Fibroblast of villous mesenchyme (primary cell): ENCODE data around the gene FYCO1. TPM values are rescaled to one million over a fixed set of nuclear protein-coding genes. Genes with fewer than 3 reads are reported as not detected.

Experiments
- DNase-seq: peaks from one replicate; pipeline ENCODE4 v3.0.0-alpha.2; 2010; ENCODE audit warnings: low read depth
- H3K4me3 ChIP-seq: 2 replicates; pipeline ENCODE4 v1.5.1; 2011; ENCODE audit warnings: low read depth, mild to moderate bottlenecking, low read length
- CTCF ChIP-seq: IDR thresholded peaks from 2 replicates; pipeline ENCODE4 v1.5.1; 2012; ENCODE audit warnings: low read depth, mild to moderate bottlenecking, low read length; ENCODE audit not compliant: insufficient read depth
- total RNA-seq: library from RNA; depleted of rRNA; stranded (reverse); fragments of >200 nt; gene quantifications from 2 replicates; pipeline ENCODE4 v1.2.3, GENCODE V29; 2012

The FYCO1 gene
- total RNA-seq, 1 donor: 23.7 TPM

DNA sequence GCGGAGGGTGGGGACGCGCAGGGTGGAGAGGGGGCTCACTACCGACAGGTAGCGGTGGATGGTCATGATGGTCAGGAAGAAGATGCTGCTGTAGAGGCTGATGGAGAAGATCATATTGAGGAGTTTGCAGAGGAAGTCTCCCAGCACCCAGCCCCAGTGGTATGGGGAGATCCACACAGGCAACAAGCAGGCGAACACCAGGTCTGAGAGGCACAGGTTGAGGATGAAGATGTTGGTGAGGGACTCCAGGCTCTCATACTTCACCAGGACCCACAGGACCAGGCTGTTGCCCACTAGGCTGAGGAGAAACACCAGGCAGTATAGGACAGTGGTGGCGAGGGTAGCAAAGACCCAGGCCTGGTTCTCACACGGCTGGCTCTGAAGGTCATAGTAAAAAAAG is 25.9 kb upstream of the FYCO1 start:
- TF ChIP-seq CTCF: no peak
- no peak for DNase-seq

DNA sequence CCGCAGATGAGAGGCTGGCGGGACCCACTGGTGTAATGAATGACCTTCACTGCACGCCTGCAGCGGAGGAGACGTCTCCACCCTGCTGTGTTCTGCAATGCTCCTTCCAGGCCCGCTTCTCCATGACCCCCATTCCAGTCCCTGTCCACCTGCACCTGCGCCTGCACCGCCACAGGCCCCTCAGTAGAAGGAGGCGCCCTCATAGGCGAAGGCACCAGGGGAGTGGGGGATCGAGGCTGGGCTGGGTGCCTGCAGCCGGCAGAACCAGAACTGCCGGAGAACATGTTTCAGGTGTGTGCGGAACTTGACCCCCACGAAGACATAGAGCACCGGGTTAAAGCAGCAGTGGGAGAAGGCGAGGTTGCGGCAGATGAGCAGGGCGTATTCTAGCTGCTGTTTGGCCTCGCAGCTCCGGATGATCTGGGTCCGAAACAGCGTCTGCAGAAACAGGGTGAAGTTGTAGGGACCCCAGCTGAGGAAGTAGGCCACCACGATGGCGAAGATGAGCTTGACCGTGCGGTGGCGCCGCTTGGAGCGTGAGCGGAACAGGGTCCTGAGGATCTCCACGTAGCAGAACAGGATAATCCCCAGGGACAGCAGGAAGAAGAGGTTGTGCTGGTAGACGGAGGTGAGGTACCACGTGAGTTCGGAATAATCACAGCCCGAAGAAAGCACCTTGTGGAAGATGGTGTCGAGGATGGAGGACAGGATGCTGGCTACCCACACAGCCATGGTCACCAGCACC is 25.3 kb upstream of the FYCO1 start:
- TF ChIP-seq CTCF: no peak
- no peak for DNase-seq

More for the DNA sequence above, 25.9 kb upstream of the FYCO1 start:
- no peak overlapping the region for H3K4me3 ChIP-seq

DNA sequence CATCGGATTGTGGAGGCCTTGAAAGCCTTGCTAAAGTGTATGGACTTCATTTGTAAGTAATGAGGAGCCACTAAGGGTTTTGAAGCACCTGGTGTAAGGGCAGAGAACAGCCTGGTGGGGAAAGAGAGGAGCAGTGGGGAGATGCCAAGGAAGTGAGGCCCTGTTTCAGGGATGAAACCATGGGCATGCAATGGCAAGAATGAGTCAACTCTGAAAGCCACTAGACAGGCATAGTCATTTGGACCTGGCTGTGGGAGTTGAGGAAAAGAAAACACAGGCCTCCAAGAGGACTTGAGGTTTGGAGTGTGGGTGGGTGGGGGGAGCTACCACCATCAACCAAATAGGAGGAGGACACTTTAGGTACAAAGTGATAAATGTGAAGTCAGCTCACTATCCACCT is 24.1 kb upstream of the FYCO1 start:
- DNase-seq: no peak
- no peak for TF ChIP-seq CTCF
- no peak overlapping the region for H3K4me3 ChIP-seq

More for the DNA sequence above, 25.3 kb upstream of the FYCO1 start:
- no peak overlapping the region for H3K4me3 ChIP-seq

DNA sequence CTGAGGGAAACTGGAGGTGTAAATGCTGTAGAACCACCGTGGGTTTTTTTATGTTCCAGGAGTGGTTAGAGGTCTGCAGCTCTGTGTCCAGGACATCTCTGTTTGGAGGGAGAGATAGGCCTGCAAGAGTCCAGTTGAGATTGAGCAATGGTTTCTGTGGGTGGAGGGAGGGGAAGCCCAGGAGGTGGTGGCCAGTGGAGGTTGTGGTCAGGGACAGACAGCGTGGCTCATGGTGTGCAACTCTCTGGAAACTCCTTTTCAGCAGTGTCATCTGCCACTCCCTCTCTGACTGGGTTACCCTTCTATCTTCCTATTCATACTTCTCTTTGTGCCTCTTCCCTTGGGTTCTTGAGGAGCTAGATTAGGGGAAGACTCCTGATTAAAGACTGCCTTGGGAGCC is 22.1 kb upstream of the FYCO1 start:
- H3K4me3 ChIP-seq: no peak overlapping the region

DNA sequence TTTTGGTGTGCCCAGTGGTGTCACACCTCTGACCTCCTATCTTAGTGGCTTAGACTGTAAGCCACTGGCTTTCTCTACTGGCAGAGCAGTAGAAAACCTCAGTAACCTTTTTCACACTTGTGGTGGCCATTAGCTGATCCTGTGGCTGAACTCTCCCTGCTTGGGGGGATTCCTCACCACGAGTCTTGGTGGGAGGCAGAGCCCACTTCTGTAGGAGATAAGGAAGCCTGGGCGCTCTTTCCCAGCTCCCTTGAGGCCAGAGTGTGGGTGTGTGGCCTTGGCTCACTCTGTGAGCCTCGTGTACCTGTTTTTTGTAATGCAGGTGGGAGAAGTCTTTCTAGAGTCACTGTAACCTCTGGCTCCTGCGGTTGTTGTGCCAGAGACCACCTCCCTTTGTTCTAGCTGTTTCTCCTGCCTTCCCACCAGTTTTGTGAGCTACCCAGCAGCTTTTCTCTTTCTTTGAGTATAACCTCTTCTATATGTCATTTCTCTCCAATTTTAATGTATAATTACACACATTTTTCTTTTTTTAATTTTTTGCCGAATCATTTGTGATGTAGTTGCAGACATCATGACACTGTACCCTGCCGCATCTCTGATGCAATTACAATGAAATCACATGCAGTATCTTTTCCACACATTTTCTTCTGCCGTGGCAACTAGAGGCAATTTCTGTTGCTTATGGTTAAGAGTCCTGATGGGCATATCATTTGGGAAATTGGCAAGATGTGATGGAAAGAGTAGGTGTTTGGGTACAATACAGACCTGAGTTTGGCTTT is 17.9 kb upstream of the FYCO1 start:
- no peak for DNase-seq
- no peak overlapping the region for H3K4me3 ChIP-seq
- no peak for TF ChIP-seq CTCF

More for the DNA sequence above, 22.1 kb upstream of the FYCO1 start:
- no peak for TF ChIP-seq CTCF
- DNase-seq: peak; percentile 50

DNA sequence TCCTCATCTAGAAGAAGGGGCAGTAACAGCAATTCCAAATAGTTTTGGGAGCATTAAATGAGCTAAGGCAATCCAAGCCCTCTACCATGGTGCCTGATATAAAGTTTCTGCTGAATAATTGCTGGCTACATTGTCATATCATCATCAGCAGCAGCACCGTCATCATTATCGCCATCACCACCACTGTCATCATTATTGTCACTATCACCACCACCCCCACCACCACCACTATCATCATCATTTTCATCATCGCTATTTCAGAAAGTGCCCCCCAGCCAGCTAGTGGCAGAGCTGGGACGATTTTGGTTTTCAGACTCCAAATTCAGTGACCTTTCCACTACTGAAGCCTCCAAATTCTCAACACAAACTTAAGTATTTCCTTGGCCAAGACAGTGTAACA is 16.6 kb upstream of the FYCO1 start:
- TF ChIP-seq CTCF: no peak
- no peak overlapping the region for H3K4me3 ChIP-seq
- no peak for DNase-seq
